Upper lobe of right lung (tissue), 1 donor: ENCODE data around the gene QSER1. TPM values are rescaled to one million over a fixed set of nuclear protein-coding genes. Genes with fewer than 3 reads are reported as not detected.
"Not testable (repeated sequence)": the region's sequence is repeated elsewhere in the genome, so short reads cannot be mapped to it uniquely, and the experiment has no call there.

Experiments used
- ATAC-seq: fragments of 200-7000 bp; cut with Tn5 transposase; one replicate; pipeline ENCODE4 v1.9.1; 2020; ENCODE audit warnings: mild to moderate bottlenecking, moderate library complexity
- DNase-seq: peaks from one replicate; pipeline ENCODE4 v3.0.0-alpha.2; 2020
- H3K27ac ChIP-seq: fragments of 200-600 bp; one replicate; pipeline ENCODE4 v1.8.0; 2022
- H3K27me3 ChIP-seq: fragments of 200-600 bp; one replicate; pipeline ENCODE4 v1.8.0; 2022; ENCODE audit warnings: mild to moderate bottlenecking
- H3K36me3 ChIP-seq: fragments of 200-600 bp; one replicate; pipeline ENCODE4 v1.8.0; 2022
- H3K4me1 ChIP-seq: fragments of 200-600 bp; one replicate; pipeline ENCODE4 v1.8.0; 2022
- H3K4me3 ChIP-seq: fragments of 200-600 bp; one replicate; pipeline ENCODE4 v1.8.0; 2022; ENCODE audit warnings: mild to moderate bottlenecking
- H3K9me3 ChIP-seq: fragments of 200-600 bp; one replicate; pipeline ENCODE4 v1.8.0; 2022
- intact Hi-C: fragments of 100-400 bp; cut with DNase I; formaldehyde crosslinking; loops from one replicate; pipeline ENCODE4 v1.11.0; 2022
- total RNA-seq: library from RNA; stranded (reverse); fragmentation: NEBNext Ultra II Directional; extraction: Animal tissue kit (Norgen Biotek cat#: 25700); gene quantifications from one replicate; pipeline ENCODE4 v1.2.1, GENCODE V29; 2021
- TF ChIP-seq, protein P1 (sequence below): fragments of 200-600 bp; IDR thresholded peaks from one replicate; pipeline ENCODE4 v1.8.0; 2022; ENCODE audit warnings: antibody characterized with exemption
- donor health status: DM: no; HTN: yes; CAD: no; lungs with severe emphysema.

Gene QSER1
- total RNA-seq, 1 donor from 2014 or later, result 26.3 TPM

DNA sequence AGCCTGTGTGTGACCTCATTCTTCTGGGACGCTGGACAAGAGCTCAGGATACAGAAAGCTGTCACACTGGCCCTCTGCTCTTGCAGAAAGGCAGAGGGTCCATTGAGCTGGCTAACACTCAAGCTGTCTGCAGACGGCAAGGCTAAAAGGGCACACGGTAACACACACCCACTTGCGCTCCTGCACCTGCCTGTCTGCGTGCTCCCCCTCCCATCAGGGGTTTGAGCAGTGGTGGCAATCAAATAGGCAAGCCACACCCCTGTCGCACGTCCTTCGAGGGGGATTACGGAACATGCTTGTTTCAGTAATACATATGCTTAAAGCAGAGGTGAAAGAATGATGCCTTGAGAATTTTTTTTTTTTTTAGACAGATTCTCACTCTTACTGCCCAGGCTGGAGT, 7.1 kb upstream of the QSER1 start:
- no peak for DNase-seq
- no peaks in the 10 kb centered on the region for H3K36me3 ChIP-seq
- no peak overlapping the region for H3K4me3 ChIP-seq
- intact Hi-C loops, result no loop called here
- no peaks in the 10 kb centered on the region for H3K4me1 ChIP-seq
- no peak overlapping the region for H3K27ac ChIP-seq
- ATAC-seq, result no peak
- H3K27me3 ChIP-seq, result no peaks in the 10 kb centered on the region
- TF ChIP-seq, protein P1, sequence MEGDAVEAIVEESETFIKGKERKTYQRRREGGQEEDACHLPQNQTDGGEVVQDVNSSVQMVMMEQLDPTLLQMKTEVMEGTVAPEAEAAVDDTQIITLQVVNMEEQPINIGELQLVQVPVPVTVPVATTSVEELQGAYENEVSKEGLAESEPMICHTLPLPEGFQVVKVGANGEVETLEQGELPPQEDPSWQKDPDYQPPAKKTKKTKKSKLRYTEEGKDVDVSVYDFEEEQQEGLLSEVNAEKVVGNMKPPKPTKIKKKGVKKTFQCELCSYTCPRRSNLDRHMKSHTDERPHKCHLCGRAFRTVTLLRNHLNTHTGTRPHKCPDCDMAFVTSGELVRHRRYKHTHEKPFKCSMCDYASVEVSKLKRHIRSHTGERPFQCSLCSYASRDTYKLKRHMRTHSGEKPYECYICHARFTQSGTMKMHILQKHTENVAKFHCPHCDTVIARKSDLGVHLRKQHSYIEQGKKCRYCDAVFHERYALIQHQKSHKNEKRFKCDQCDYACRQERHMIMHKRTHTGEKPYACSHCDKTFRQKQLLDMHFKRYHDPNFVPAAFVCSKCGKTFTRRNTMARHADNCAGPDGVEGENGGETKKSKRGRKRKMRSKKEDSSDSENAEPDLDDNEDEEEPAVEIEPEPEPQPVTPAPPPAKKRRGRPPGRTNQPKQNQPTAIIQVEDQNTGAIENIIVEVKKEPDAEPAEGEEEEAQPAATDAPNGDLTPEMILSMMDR, result no peak
- H3K9me3 ChIP-seq, result no peaks in the 10 kb centered on the region

DNA sequence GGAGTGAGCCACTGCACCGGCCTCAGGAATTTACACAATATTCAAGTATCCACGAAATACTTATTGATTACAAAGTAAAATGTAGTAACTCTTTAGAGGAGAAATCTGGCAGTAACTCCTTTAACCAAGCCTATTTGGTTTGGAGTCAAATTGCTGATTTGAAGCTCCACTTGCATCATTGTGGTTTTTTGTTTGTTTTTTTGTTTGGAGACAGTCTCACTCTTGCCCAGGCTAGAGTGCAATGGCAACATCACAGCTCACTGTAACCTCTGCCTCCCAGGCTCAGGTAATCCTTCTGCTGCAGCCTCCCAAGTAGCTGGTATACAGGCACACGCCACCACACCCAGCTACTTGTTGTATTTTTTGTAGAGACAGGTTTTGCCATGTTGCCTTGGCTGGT, 6.4 kb upstream of the QSER1 start:
- no peaks in the 10 kb centered on the region for H3K4me1 ChIP-seq
- no peak overlapping the region for H3K4me3 ChIP-seq
- no peak overlapping the region for H3K27ac ChIP-seq
- no peaks in the 10 kb centered on the region for H3K27me3 ChIP-seq
- no peaks in the 10 kb centered on the region for H3K36me3 ChIP-seq
- DNase-seq, result no peak
- intact Hi-C loops, result no loop called here
- no peaks in the 10 kb centered on the region for H3K9me3 ChIP-seq
- no peak for ATAC-seq
- TF ChIP-seq, protein P1, result no peak

DNA sequence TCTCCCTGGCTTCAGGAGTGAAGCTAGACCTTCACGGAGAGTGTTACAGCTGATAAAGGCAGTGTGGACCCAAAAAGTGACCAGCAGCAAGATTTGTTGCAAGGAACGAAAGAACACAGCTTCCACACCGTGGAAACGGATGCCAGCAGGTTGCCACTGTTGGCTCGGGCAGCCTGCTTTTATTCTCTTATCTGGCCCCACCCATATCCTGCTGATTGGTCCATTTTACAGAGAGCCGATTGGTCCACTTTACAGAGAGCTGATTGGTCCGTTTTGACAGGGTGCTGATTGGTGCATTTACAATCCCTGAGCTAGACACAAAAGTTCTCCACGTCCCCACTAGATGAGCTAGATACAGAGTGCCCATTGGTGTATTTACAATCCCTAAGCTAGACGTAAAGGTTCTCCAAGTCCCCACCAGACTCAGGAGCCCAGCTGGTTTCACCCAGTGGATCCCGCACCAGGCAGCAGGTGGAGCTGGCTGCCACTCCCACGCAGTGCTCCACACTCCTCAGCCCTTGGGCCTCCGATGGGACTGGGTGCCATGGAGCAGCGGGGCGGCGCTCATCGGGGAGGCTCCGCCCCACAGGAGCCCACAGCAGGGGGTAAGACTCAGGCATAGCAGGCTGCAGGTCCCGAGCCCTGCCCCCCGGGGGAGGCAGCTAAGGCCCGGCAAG, 4.8 kb upstream of the QSER1 start:
- intact Hi-C loops, H3K27ac ChIP-seq, ATAC-seq: not testable (repeated sequence)

DNA sequence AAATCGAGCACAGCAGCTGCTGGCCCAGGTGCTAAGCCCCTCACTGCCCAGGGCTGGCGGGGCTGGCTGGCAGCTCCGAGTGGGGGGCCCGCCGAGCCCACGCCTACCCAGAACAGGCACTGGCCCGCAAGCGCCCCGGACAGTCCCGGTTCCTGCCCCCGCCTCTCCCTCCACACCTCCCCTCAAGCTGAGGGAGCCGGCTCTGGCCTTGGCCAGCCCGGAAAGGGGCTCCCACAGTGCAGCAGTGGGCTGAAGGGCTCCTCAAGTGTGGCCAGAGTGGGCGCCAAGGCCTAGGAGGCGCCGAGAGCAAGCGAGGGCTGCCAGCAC, 4.3 kb upstream of the QSER1 start:
- ATAC-seq, intact Hi-C loops, H3K9me3 ChIP-seq, H3K27me3 ChIP-seq, H3K4me1 ChIP-seq, H3K36me3 ChIP-seq, H3K27ac ChIP-seq, H3K4me3 ChIP-seq, DNase-seq: not testable (repeated sequence)

More for the DNA sequence above, 4.8 kb upstream of the QSER1 start:
- not testable (repeated sequence) for H3K36me3 ChIP-seq, H3K27me3 ChIP-seq, DNase-seq, H3K4me3 ChIP-seq, H3K4me1 ChIP-seq, H3K9me3 ChIP-seq

DNA sequence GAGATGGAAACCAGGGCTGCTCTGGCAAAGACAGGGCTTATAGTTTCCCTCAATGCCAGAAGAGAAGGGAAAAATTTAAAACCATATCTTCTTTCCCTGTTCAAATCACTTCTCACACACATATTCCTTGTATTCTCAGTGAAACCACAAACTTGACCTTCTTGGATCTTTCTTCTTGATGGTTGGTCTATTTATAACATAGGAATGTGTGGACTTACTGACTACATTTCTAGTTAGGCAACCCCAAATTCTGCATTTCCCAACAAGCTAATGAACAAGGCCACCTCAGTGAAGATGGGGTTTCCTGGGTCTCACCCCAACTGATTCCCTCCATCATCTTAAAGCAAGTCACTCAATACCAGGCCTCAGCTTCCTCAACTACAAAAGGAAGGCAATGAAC, 3.8 kb upstream of the QSER1 start:
- Histone ChIP-seq H3K4me1 (peaks cover 6% of the 10 kb centered on the region), H3K9me3 (no peaks in the 10 kb centered on the region), H3K27me3 (no peaks in the 10 kb centered on the region), H3K4me3 (no peak overlapping the region), H3K27ac (no peak overlapping the region), H3K36me3 (no peaks in the 10 kb centered on the region)
- ATAC-seq, result no peak
- intact Hi-C loops, result no loop called here
- no peak for DNase-seq
- TF ChIP-seq, protein P1, result no peak

DNA sequence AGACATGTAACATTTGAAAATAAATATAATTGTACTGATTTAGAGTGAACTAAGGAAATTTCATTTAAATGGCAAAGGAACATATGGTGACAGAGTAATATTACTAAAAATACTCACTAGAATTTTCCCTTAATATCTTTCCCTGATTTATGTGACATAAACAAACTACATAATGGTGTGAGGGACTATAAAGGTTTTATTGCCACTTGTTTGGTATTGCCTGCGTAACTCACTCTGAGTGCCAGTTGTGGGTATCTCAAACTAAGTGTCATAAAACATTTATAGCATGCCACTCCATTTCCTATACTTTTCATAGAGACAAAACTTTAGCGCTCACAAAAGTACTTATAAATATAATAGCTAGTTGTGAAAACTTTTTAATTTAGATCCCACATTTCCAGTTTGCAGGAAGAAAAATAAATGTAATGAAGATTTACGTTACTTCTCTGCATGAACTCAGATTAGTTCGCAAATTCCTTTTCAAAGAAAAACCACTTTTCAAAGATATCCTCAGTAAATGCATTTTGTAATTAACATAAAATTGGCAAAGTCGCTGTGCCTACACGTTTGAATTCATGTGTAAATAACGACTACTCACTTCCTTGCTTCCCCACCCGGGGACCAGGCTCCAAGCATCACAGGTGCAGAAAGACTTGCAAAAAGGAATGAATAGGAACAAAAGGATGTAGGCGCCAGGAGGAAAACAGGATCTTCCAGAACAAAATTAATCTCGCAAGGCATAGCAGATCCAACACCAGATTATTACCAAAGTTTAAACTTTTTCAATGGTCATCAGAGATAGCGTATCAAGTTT, 1.6 kb upstream of the QSER1 start:
- no peak for ATAC-seq
- Histone ChIP-seq H3K27me3 (no peaks in the 10 kb centered on the region), H3K4me3 (no peak overlapping the region), H3K36me3 (no peaks in the 10 kb centered on the region), H3K9me3 (no peaks in the 10 kb centered on the region), H3K4me1 (peaks cover 16% of the 10 kb centered on the region), H3K27ac (no peak overlapping the region)
- intact Hi-C loops, result no loop called here
- DNase-seq, result no peak
- TF ChIP-seq, protein P1, result no peak
